WTC11 (cell line): Measurements from ENCODE around the gene ERAP2.

Experiments
- ATF6 ChIP-seq: sonication (generic); formaldehyde crosslinking; IDR thresholded peaks from 2 replicates; pipeline ENCODE4 v1.8.1; 2023; ENCODE audit warnings: mild to moderate bottlenecking, missing genetic modification reagents
- CTCF ChIP-seq: fragments of 200-600 bp; IDR thresholded peaks from 2 replicates; pipeline ENCODE4 v1.8.0; 2022; ENCODE audit warnings: antibody characterized with exemption
- ELF4 ChIP-seq: sonication (generic); formaldehyde crosslinking; IDR thresholded peaks from 2 replicates; pipeline ENCODE4 v1.8.1; 2022; ENCODE audit warnings: low read depth, mild to moderate bottlenecking, moderate library complexity, missing genetic modification reagents
- KAT7 ChIP-seq: sonication (generic); formaldehyde crosslinking; IDR thresholded peaks from 2 replicates; pipeline ENCODE4 v1.8.1; 2023; ENCODE audit warnings: missing genetic modification reagents, mild to moderate bottlenecking, borderline replicate concordance
- PRRX2 ChIP-seq: fragments of 250-450 bp; sonication (Bioruptor Pico); IDR thresholded peaks from 2 replicates; pipeline ENCODE4 v1.8.0; 2021; ENCODE audit warnings: mild to moderate bottlenecking
- ZSCAN18 ChIP-seq: fragments of 250-450 bp; sonication (Bioruptor Pico); IDR thresholded peaks from 2 replicates; pipeline ENCODE4 v2.1.2; 2022; ENCODE audit warnings: mild to moderate bottlenecking, moderate library complexity

GRCh38 chr5:96837303-96837702 is 39.0 kb upstream of the ERAP2 start:
- TF ChIP-seq ATF6, result no peak
- no peak for TF ChIP-seq CTCF
- TF ChIP-seq PRRX2 (CRISPR knock-in tag), result no peak
- TF ChIP-seq ZSCAN18 (CRISPR knock-in tag), result no peak
- TF ChIP-seq KAT7, result no peak
- TF ChIP-seq ELF4, result no peak
